HG03565 (cell line): ENCODE results near the gene FCER2.

Source experiments
- ATAC-seq: cut with Tn5 transposase; IDR thresholded peaks from one replicate; pipeline ENCODE4 v1.9.1; 2021; ENCODE audit warnings: mild to moderate bottlenecking, moderate library complexity; ENCODE audit not compliant: unreplicated experiment

The FCER2 gene

GRCh38 chr19:7734220-7735203 is 32.6 kb upstream of the FCER2 start:
- no peak for ATAC-seq

GRCh38 chr19:7733376-7733775 is 31.4 kb upstream of the FCER2 start:
- ATAC-seq: no peak

GRCh38 chr19:7732045-7732444 is 30.1 kb upstream of the FCER2 start, which contains the start of gene CLEC4G:
TSS of gene CLEC4G (minus strand) at chr19:7732110. CDS start at chr19:7732102, 8 bp downstream.
- no peak for ATAC-seq

GRCh38 chr19:7731615-7732014 is 29.7 kb upstream of the FCER2 start:
- no peak for ATAC-seq

- no peak for ATAC-seq
These were observed 29.3 kb upstream of the FCER2 start for GRCh38 chr19:7731218-7731595.

- no peak for ATAC-seq
These were observed 28.6 kb upstream of the FCER2 start for GRCh38 chr19:7730286-7731217.

GRCh38 chr19:7729831-7730285 is 27.9 kb upstream of the FCER2 start:
- ATAC-seq: no peak

GRCh38 chr19:7729211-7729610 is 27.3 kb upstream of the FCER2 start:
- no peak for ATAC-seq

- ATAC-seq: no peak
These were observed 23.9 kb upstream of the FCER2 start for GRCh38 chr19:7725791-7726190.

- no peak for ATAC-seq
These were observed 20.3 kb upstream of the FCER2 start for GRCh38 chr19:7722231-7722651.

- no peak for ATAC-seq
These were observed 18.4 kb upstream of the FCER2 start for GRCh38 chr19:7720351-7720750.

- ATAC-seq: no peak
These were observed 16.7 kb upstream of the FCER2 start for GRCh38 chr19:7718668-7719067.

- no peak for ATAC-seq
These were observed 14.8 kb upstream of the FCER2 start for GRCh38 chr19:7716762-7717161.

GRCh38 chr19:7715671-7716070 is 13.7 kb upstream of the FCER2 start:
- ATAC-seq: no peak

- ATAC-seq: no peak
These were observed 8.7 kb upstream of the FCER2 start for GRCh38 chr19:7710616-7711015.

- ATAC-seq: no peak
These were observed 8.1 kb upstream of the FCER2 start for GRCh38 chr19:7709932-7710460.

- ATAC-seq: no peak
These were observed 5.1 kb upstream of the FCER2 start for GRCh38 chr19:7706955-7707456.

- no peak for ATAC-seq
These were observed 4.4 kb upstream of the FCER2 start for GRCh38 chr19:7706188-7706954.

GRCh38 chr19:7705387-7706187 is 3.7 kb upstream of the FCER2 start:
- ATAC-seq: no peak
